Natural killer cell (primary cell): Measurements from ENCODE around the gene QDPR. TPM values are rescaled to one million over a fixed set of nuclear protein-coding genes. Genes with fewer than 3 reads are reported as not detected.

Experiments
- ATAC-seq, 3 donors: fragments of 150-1000 bp in 2 of 3; fragments of 200-7000 bp in 1 of 3; cut with Tn5 transposase; 1 replicate in 1 of 3; 2 replicates in 2 of 3; pipeline ENCODE4 v1.10.0; 2021; ENCODE audit warnings: mild to moderate bottlenecking in 2 of 3, moderate library complexity in 2 of 3
- DNase-seq, 2 donors: peaks; one replicate each; pipeline versions ENCODE4 v3.0.0 to v3.0.0-alpha.2; 2013 to 2021; ENCODE audit warnings: mixed read lengths in 1 of 2
- H3K27ac ChIP-seq: one replicate; pipeline ENCODE4 v1.5.1; 2013; ENCODE audit warnings: mild to moderate bottlenecking, low read length
- H3K27me3 ChIP-seq: one replicate; pipeline ENCODE4 v1.6.1; 2013; ENCODE audit warnings: low read length; ENCODE audit not compliant: control insufficient read depth, insufficient read depth
- H3K36me3 ChIP-seq: one replicate; pipeline ENCODE4 v1.6.1; 2013; ENCODE audit warnings: low read length; ENCODE audit not compliant: control insufficient read depth, insufficient read depth
- H3K4me1 ChIP-seq: one replicate; pipeline ENCODE4 v1.6.1; 2013; ENCODE audit warnings: low read length; ENCODE audit not compliant: control insufficient read depth, insufficient read depth
- H3K4me3 ChIP-seq: one replicate; pipeline ENCODE4 v1.5.1; 2013; ENCODE audit warnings: low read length
- H3K9me3 ChIP-seq: one replicate; pipeline ENCODE4 v1.6.1; 2013; ENCODE audit warnings: low read length; ENCODE audit not compliant: control insufficient read depth, insufficient read depth
- H3K27ac Mint-ChIP-seq, 2 donors: one replicate each; pipeline ENCODE4 v1.8.0; 2022; ENCODE audit warnings: mild to moderate bottlenecking in 2 of 2, mixed read lengths in 2 of 2, moderate library complexity in 1 of 2
- H3K27me3 Mint-ChIP-seq, 2 donors: one replicate each; pipeline ENCODE4 v1.8.0; 2022; ENCODE audit warnings: low read depth in 2 of 2, mixed read lengths in 2 of 2
- H3K36me3 Mint-ChIP-seq: one replicate; pipeline ENCODE4 v1.8.0; 2022; ENCODE audit warnings: mixed read lengths
- H3K4me1 Mint-ChIP-seq, 2 donors: one replicate each; pipeline ENCODE4 v1.8.0; 2022; ENCODE audit warnings: mixed read lengths in 2 of 2
- H3K4me3 Mint-ChIP-seq: one replicate; pipeline ENCODE4 v1.8.0; 2022; ENCODE audit warnings: mild to moderate bottlenecking, moderate library complexity, mixed read lengths
- H3K9me3 Mint-ChIP-seq, 2 donors: one replicate each; pipeline ENCODE4 v1.8.0; 2022; ENCODE audit warnings: mixed read lengths in 2 of 2
- WGBS: methylation state at CpG from one replicate; pipeline ENCODE4 v1.1.7; 2013; ENCODE audit warnings: missing lambda C conversion rate; ENCODE audit not compliant: insufficient coverage; 5-methylcytosine and 5-hydroxymethylcytosine counted together
- intact Hi-C: fragments of 100-400 bp; cut with micrococcal nuclease; formaldehyde crosslinking; loops from one replicate; pipeline ENCODE4 v1.14.2; 2022
- total RNA-seq, 4 donors: library from RNA; stranded (reverse); fragments of 120-200 nt in 1 of 4; gene quantifications; one replicate each; pipeline versions ENCODE4 v1.2.3 to v1.2.4, GENCODE V29; 2013 to 2022
- TF ChIP-seq, protein P1 (sequence below): fragments of 200-600 bp; IDR thresholded peaks from one replicate; pipeline ENCODE4 v1.8.0; 2022; ENCODE audit warnings: antibody characterized with exemption

QDPR gene
- total RNA-seq, 3 donors from 2014 or later (not counting 1 experiment from before 2014, with no cell fraction given) = 8.8 to 13.2 (median 12.4) TPM

DNA sequence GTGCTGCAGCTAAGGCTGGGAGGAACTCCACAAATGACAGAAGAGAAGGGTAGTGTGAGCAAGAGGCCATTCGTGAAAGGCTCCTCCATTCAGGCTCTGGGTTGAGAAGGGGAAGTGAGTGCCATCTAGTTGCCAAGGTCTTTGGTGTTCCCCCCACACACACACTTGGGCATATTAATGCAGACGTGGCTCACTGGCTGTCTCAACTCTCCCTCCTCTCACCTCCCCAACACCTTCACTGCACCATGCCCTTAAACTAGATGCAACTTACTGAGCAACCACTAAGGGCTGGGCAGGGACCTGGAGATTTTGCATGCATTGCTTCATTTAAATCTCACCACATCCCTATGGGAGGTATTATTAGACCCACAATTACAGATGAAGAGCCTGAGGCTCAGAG is 11.8 kb upstream of the QDPR start:
- Histone ChIP-seq H3K27ac (no peak overlapping the region), H3K27me3 (no peaks in the 10 kb centered on the region), H3K4me3 (no peak overlapping the region), H3K4me1 (no peaks in the 10 kb centered on the region), H3K36me3 (no peaks in the 10 kb centered on the region), H3K9me3 (no peaks in the 10 kb centered on the region)
- intact Hi-C loops = no loop called here
- H3K27ac Mint-ChIP-seq = no peak overlapping the region
- no peaks in the 10 kb centered on the region for H3K4me1 Mint-ChIP-seq
- WGBS = 25% methylated on average over 2 of the region's 2 CpGs
- no peak for ATAC-seq
- H3K4me3 Mint-ChIP-seq = no peak overlapping the region
- peaks cover 21 to 31% of the 10 kb centered on the region in 2 donors for H3K27me3 Mint-ChIP-seq
- TF ChIP-seq, protein P1, sequence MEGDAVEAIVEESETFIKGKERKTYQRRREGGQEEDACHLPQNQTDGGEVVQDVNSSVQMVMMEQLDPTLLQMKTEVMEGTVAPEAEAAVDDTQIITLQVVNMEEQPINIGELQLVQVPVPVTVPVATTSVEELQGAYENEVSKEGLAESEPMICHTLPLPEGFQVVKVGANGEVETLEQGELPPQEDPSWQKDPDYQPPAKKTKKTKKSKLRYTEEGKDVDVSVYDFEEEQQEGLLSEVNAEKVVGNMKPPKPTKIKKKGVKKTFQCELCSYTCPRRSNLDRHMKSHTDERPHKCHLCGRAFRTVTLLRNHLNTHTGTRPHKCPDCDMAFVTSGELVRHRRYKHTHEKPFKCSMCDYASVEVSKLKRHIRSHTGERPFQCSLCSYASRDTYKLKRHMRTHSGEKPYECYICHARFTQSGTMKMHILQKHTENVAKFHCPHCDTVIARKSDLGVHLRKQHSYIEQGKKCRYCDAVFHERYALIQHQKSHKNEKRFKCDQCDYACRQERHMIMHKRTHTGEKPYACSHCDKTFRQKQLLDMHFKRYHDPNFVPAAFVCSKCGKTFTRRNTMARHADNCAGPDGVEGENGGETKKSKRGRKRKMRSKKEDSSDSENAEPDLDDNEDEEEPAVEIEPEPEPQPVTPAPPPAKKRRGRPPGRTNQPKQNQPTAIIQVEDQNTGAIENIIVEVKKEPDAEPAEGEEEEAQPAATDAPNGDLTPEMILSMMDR = no peak
- no peaks in the 10 kb centered on the region for H3K36me3 Mint-ChIP-seq
- H3K9me3 Mint-ChIP-seq = no peaks in the 10 kb centered on the region
- DNase-seq = no peak

DNA sequence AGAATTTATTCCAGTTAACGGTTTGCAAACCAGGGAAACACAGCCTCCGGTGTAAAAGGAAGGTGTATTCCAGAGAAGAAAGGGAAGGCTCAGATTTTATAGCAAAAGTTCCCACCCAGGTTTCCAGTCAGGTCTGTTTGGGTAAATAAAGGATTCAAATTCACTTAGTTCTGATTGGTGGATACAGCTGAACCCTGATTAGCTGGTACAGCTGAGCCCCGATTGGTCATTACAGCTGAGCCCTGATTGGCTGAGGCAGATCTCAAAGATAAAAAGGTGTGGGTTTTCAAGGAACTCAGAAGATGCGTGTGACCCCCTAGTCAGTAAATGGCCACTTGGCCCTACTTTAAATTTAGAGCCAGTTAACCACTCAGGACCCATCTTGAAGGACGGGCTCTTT is 9.7 kb upstream of the QDPR start:
- no peak overlapping the region for H3K27ac Mint-ChIP-seq
- 90% methylated on average over 4 of the region's 5 CpGs for WGBS
- no peaks in the 10 kb centered on the region for H3K4me1 Mint-ChIP-seq
- no peaks in the 10 kb centered on the region for H3K9me3 ChIP-seq
- H3K36me3 Mint-ChIP-seq = no peaks in the 10 kb centered on the region
- intact Hi-C loops = no loop called here
- no peaks in the 10 kb centered on the region for H3K36me3 ChIP-seq
- no peak for DNase-seq
- TF ChIP-seq, protein P1 = no peak
- H3K4me3 ChIP-seq = no peak overlapping the region
- no peaks in the 10 kb centered on the region for H3K9me3 Mint-ChIP-seq
- H3K27ac ChIP-seq = no peak overlapping the region
- H3K27me3 Mint-ChIP-seq = peaks cover 20 to 23% of the 10 kb centered on the region in 2 donors
- no peak for ATAC-seq
- H3K27me3 ChIP-seq = no peaks in the 10 kb centered on the region
- H3K4me3 Mint-ChIP-seq = no peak overlapping the region
- no peaks in the 10 kb centered on the region for H3K4me1 ChIP-seq

DNA sequence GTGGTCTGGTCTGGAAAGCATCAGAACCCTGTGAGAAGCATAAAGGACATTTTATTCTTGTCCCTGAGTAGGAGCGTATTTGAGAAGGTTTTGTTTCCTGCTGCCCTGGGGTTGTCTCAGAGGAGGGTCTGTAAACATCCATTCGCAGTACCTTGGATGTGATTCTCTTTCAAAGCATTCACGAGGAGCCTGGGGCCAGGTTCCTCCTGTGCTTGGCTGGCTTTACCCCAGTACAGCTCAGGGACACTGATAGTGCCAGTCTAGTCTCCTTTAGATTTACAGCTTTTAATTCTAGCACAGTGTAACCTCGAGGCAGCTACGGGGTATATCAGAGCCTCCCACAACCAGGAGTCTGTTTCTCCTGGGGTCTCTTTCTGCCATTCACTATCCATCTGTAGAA is 5.8 kb upstream of the QDPR start:
- ATAC-seq = no peak
- peaks cover 4 to 5% of the 10 kb centered on the region in 2 donors for H3K4me1 Mint-ChIP-seq
- no peaks in the 10 kb centered on the region for H3K36me3 Mint-ChIP-seq
- Histone ChIP-seq H3K9me3 (no peaks in the 10 kb centered on the region), H3K27ac (no peak overlapping the region), H3K4me3 (no peak overlapping the region), H3K27me3 (no peaks in the 10 kb centered on the region), H3K36me3 (no peaks in the 10 kb centered on the region), H3K4me1 (no peaks in the 10 kb centered on the region)
- TF ChIP-seq, protein P1 = no peak
- H3K27ac Mint-ChIP-seq = no peak overlapping the region
- DNase-seq = no peak
- WGBS = 85% methylated on average over 5 of the region's 5 CpGs
- intact Hi-C loops = no loop called here
- H3K27me3 Mint-ChIP-seq = peaks cover 14 to 37% of the 10 kb centered on the region in 2 donors
- no peak overlapping the region for H3K4me3 Mint-ChIP-seq
- H3K9me3 Mint-ChIP-seq = no peaks in the 10 kb centered on the region

DNA sequence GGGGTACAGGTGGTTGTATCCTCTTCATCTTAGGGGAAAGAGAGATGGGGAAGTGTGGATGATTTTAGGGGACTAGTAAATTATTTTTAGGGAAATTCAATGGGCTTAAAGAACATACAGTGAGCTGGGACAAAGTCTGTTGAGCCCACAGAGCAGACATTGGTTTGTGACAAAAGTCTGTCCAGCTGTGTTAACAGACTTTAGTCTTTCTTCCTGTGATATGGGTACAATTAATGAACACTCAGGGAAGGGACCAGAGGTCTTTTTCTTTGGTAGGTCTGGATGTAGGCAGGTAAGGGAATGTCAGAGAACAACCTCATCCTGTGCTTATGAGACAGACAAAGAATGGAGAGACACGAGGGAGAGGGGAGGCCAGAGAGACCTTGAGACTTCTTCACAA is 5.1 kb upstream of the QDPR start:
- no peaks in the 10 kb centered on the region for H3K9me3 Mint-ChIP-seq
- Histone ChIP-seq H3K36me3 (no peaks in the 10 kb centered on the region), H3K9me3 (no peaks in the 10 kb centered on the region), H3K27me3 (no peaks in the 10 kb centered on the region), H3K4me3 (no peak overlapping the region), H3K27ac (no peak overlapping the region), H3K4me1 (peaks cover 4% of the 10 kb centered on the region)
- intact Hi-C loops = no loop called here
- DNase-seq (no peak), ATAC-seq (no peak)
- TF ChIP-seq, protein P1 = no peak
- peaks cover 9 to 10% of the 10 kb centered on the region in 2 donors for H3K4me1 Mint-ChIP-seq
- H3K27me3 Mint-ChIP-seq = peaks cover 14 to 37% of the 10 kb centered on the region in 2 donors
- H3K36me3 Mint-ChIP-seq = no peaks in the 10 kb centered on the region
- H3K27ac Mint-ChIP-seq = no peak overlapping the region
- 67% methylated on average over 1 of the region's 1 CpG for WGBS
- H3K4me3 Mint-ChIP-seq = no peak overlapping the region
